NCI-H345 treated with DMSO at 0.1 percent for 48 hours (cell line): Measurements from ENCODE around the gene PPP2CA.
"Not testable (repeated sequence)": the region's sequence is repeated elsewhere in the genome, so short reads cannot be mapped to it uniquely, and the experiment has no call there.

Experiments
- DNase-seq: peaks from one replicate; lab custom pipeline; 2025; ENCODE audit not compliant: unreplicated experiment; lab: John Stamatoyannopoulos, UW

PPP2CA gene

GRCh38 chr5:134225780-134226440, at the start of gene PPP2CA:
PPP2CA (minus strand) TSS chr5:134226073; CDS start chr5:134225861, 212 bp downstream.
- DNase-seq = peak; percentile 84

GRCh38 chr5:134273642-134274395, 47.9 kb upstream of the PPP2CA start:
- DNase-seq = no peak

GRCh38 chr5:134271059-134271458, 45.2 kb upstream of the PPP2CA start:
- DNase-seq = no peak

- DNase-seq = no peak
Observed at GRCh38 chr5:134268919-134269318, 43.0 kb upstream of the PPP2CA start.

GRCh38 chr5:134268019-134268601, 42.2 kb upstream of the PPP2CA start:
- no peak for DNase-seq

GRCh38 chr5:134267366-134268018, 41.6 kb upstream of the PPP2CA start:
- no peak for DNase-seq

GRCh38 chr5:134263801-134264200, 37.9 kb upstream of the PPP2CA start:
- no peak for DNase-seq

- DNase-seq = not testable (repeated sequence)
Observed at GRCh38 chr5:134262629-134263028, 36.8 kb upstream of the PPP2CA start.

GRCh38 chr5:134258896-134259295, 33.0 kb upstream of the PPP2CA start:
- DNase-seq = no peak

- DNase-seq = no peak
Observed at GRCh38 chr5:134257176-134257575, 31.3 kb upstream of the PPP2CA start.

- no peak for DNase-seq
Observed at GRCh38 chr5:134255418-134256150, 29.7 kb upstream of the PPP2CA start.

- DNase-seq = not testable (repeated sequence)
Observed at GRCh38 chr5:134253368-134254153, 27.7 kb upstream of the PPP2CA start.

- DNase-seq = no peak
Observed at GRCh38 chr5:134252671-134253070, 26.8 kb upstream of the PPP2CA start.

- no peak for DNase-seq
Observed at GRCh38 chr5:134250949-134251348, 25.1 kb upstream of the PPP2CA start.

- DNase-seq = no peak
Observed at GRCh38 chr5:134249469-134250379, 23.9 kb upstream of the PPP2CA start.

- DNase-seq = no peak
Observed at GRCh38 chr5:134248256-134248655, 22.4 kb upstream of the PPP2CA start.

- no peak for DNase-seq
Observed at GRCh38 chr5:134247428-134248224, 21.8 kb upstream of the PPP2CA start.

GRCh38 chr5:134246771-134247427, 21.0 kb upstream of the PPP2CA start:
- no peak for DNase-seq
